Endothelial cell of umbilical vein (primary cell): ENCODE results near the gene CLEC2L. TPM values are rescaled to one million over a fixed set of nuclear protein-coding genes. Genes with fewer than 3 reads are reported as not detected.

ENCODE experiments used
- BruUV-seq: library from RNA; stranded (reverse); fragments of 400-500 nt; replicated peaks from 2 replicates; lab custom pipeline; 2021; lab: Mats Ljungman, UMichigan
- CTCF ChIA-PET: fragments of 300-600, 350-600 bp; sonication (Branson Sonifier 250); formaldehyde crosslinking; loops from one replicate; lab custom pipeline; 2021; ENCODE audit warnings: antibody characterized with exemption, inconsistent platforms; lab: Charles Lee
- POLR2A ChIA-PET: fragments of 300-600, 350-600 bp; sonication (Branson Sonifier 250); formaldehyde crosslinking; loops from one replicate; lab custom pipeline; 2021; ENCODE audit warnings: antibody characterized with exemption, inconsistent platforms; lab: Charles Lee
- DNase-seq: peaks from one replicate; pipeline ENCODE4 v3.0.0-alpha.2; 2011; ENCODE audit warnings: low read depth, low spot score
- FAIRE-seq: peaks from 2 replicates; lab custom pipeline; 2011; peaks lifted over from hg19 to GRCh38; lab: Jason Lieb, UNC
- H2AFZ ChIP-seq: 2 replicates; pipeline ENCODE4 v1.6.0; 2012; ENCODE audit warnings: low read depth, low read length, control low read depth, inconsistent platforms
- H3K27ac ChIP-seq: 2 replicates; pipeline ENCODE4 v1.5.1; 2011; ENCODE audit warnings: low read depth, mild to moderate bottlenecking, control low read depth, low read length, moderate library complexity; ENCODE audit not compliant: insufficient read depth
- H3K27me3 ChIP-seq, 2 experiments: 2 replicates each; pipeline versions ENCODE4 v1.6.0 to v1.6.1; 2011; ENCODE audit warnings: low read length in 2 of 2, mixed read lengths in 1 of 2; ENCODE audit not compliant: control insufficient read depth in 2 of 2, insufficient read depth in 2 of 2
- H3K36me3 ChIP-seq, 2 experiments: 2 replicates in 1 of 2; 3 replicates in 1 of 2; pipeline ENCODE4 v1.5.1; 2011; ENCODE audit warnings: low read length in 2 of 2, mild to moderate bottlenecking in 1 of 2, moderate library complexity in 1 of 2; ENCODE audit not compliant: control insufficient read depth in 2 of 2, insufficient read depth in 2 of 2; ENCODE audit errors: extremely low read depth in 1 of 2
- H3K4me1 ChIP-seq: 3 replicates; pipeline ENCODE4 v1.5.1; 2011; ENCODE audit warnings: mild to moderate bottlenecking, low read length; ENCODE audit not compliant: control insufficient read depth, insufficient read depth; ENCODE audit errors: extremely low read depth
- H3K4me2 ChIP-seq: 2 replicates; pipeline ENCODE4 v1.6.1; 2011; ENCODE audit warnings: low read length, control low read depth, mixed read lengths; ENCODE audit not compliant: insufficient read depth
- H3K4me3 ChIP-seq, 3 experiments: fragments of 200-600 bp in 1 of 3; sonication (generic), shearing (Covaris generic) in 1 of 3; replicated peaks in 1 of 3; 2 replicates each; pipeline ENCODE4 v1.5.1; 2011 to 2016; ENCODE audit warnings: control low read depth in 3 of 3, low read length in 3 of 3, mild to moderate bottlenecking in 2 of 3, inconsistent platforms in 1 of 3, low read depth in 1 of 3, moderate library complexity in 1 of 3; ENCODE audit not compliant: insufficient read depth in 1 of 3
- H3K79me2 ChIP-seq: 2 replicates; pipeline ENCODE4 v1.6.0; 2012; ENCODE audit warnings: low read length, inconsistent platforms; ENCODE audit not compliant: control insufficient read depth, insufficient read depth
- H3K9ac ChIP-seq: replicated peaks from 2 replicates; pipeline ENCODE3; 2011; ENCODE audit warnings: low read length, control low read depth; ENCODE audit not compliant: insufficient read depth; ENCODE audit errors: extremely low read depth
- H3K9me1 ChIP-seq: replicated peaks from 3 replicates; pipeline ENCODE4 v1.6.0; 2011; ENCODE audit warnings: mild to moderate bottlenecking, low read length; ENCODE audit not compliant: control insufficient read depth, insufficient read depth; ENCODE audit errors: extremely low read depth
- H3K9me3 ChIP-seq: replicated peaks from 2 replicates; pipeline ENCODE4 v1.5.1; 2012; ENCODE audit warnings: low read length, inconsistent platforms; ENCODE audit not compliant: control insufficient read depth, insufficient read depth
- H4K20me1 ChIP-seq: replicated peaks from 2 replicates; pipeline ENCODE3; 2011; ENCODE audit warnings: mild to moderate bottlenecking, low read length; ENCODE audit not compliant: control insufficient read depth, insufficient read depth; ENCODE audit errors: extremely low read depth
- EZH2 ChIP-seq: IDR thresholded peaks from 2 replicates; pipeline ENCODE4 v1.6.1; 2012; ENCODE audit warnings: borderline replicate concordance, low read depth, mild to moderate bottlenecking, moderate library complexity, low read length, inconsistent platforms; ENCODE audit not compliant: severe bottlenecking
- FOS ChIP-seq: IDR thresholded peaks from 2 replicates; pipeline ENCODE4 v1.6.1; 2011; ENCODE audit warnings: mild to moderate bottlenecking, low read length, moderate library complexity, borderline replicate concordance; ENCODE audit not compliant: insufficient read depth
- GATA2 ChIP-seq: IDR thresholded peaks from 2 replicates; pipeline ENCODE4 v1.7.0; 2011; ENCODE audit warnings: low read depth, mild to moderate bottlenecking, moderate library complexity, mixed read lengths, low read length; ENCODE audit not compliant: insufficient read length, insufficient read depth
- JUN ChIP-seq: IDR thresholded peaks from 2 replicates; pipeline ENCODE4 v1.6.1; 2011; ENCODE audit warnings: borderline replicate concordance, low read depth; ENCODE audit not compliant: insufficient read length, insufficient read depth
- MYC ChIP-seq: IDR thresholded peaks from one replicate; pipeline ENCODE4 v1.6.1; 2011; ENCODE audit warnings: mild to moderate bottlenecking, low read depth, low read length
- POLR2A ChIP-seq: IDR thresholded peaks from 2 replicates; pipeline ENCODE4 v1.6.1; 2012; ENCODE audit warnings: low read depth, mild to moderate bottlenecking, control low read depth, low read length
- POLR2AphosphoS5 ChIP-seq: IDR thresholded peaks from 2 replicates; pipeline ENCODE4 v1.6.1; 2012; ENCODE audit warnings: low read depth, mild to moderate bottlenecking, control low read depth, low read length, moderate library complexity; ENCODE audit not compliant: insufficient read depth
- dilution Hi-C: fragments of 300-500 bp; cut with MboI; formaldehyde crosslinking; loops from one replicate; pipeline ENCODE4 v1.15.0; 2019; ENCODE audit warnings: low sequenced_read_pairs; ENCODE audit not compliant: extremely low pct_ligation_motif_present
- intact Hi-C: fragments of 100-400 bp; cut with micrococcal nuclease; formaldehyde crosslinking; loops from one replicate; pipeline ENCODE4 v1.10.0; 2022
- polyA plus RNA-seq, 4 experiments: library from polyadenylated mRNA; depleted of rRNA in 3 of 4; stranded (reverse) in 3 of 4; unstranded in 1 of 4; fragments of >200 nt; gene quantifications; 2 replicates each; pipeline versions ENCODE4 v1.2.1 to v1.2.3, GENCODE V29; 2011 to 2012; ENCODE audit warnings: missing spikeins in 1 of 4
- total RNA-seq: library from RNA; stranded (reverse); gene quantifications from 2 replicates; pipeline ENCODE4 v1.2.3, GENCODE V29; 2021
- TF ChIP-seq, protein P1 (sequence below): IDR thresholded peaks from 2 replicates; pipeline ENCODE4 v1.6.1; 2011; ENCODE audit not compliant: insufficient read depth, insufficient read length
- TF ChIP-seq, protein P2 (sequence below), 2 donors: IDR thresholded peaks; 1 replicate in 1 of 2; 2 replicates in 1 of 2; pipeline ENCODE4 v1.5.1; 2011; ENCODE audit warnings: low read length in 2 of 2, mild to moderate bottlenecking in 2 of 2, moderate library complexity in 2 of 2, control low read depth in 1 of 2, inconsistent platforms in 1 of 2, low read depth in 1 of 2; ENCODE audit not compliant: insufficient read depth in 1 of 2; ENCODE audit errors: extremely low read depth in 1 of 2

Gene CLEC2L
- total and polyA plus RNA-seq, 2 donors (not counting 3 experiments of a cell fraction or from before 2014, with no cell fraction given) = not detected

DNA sequence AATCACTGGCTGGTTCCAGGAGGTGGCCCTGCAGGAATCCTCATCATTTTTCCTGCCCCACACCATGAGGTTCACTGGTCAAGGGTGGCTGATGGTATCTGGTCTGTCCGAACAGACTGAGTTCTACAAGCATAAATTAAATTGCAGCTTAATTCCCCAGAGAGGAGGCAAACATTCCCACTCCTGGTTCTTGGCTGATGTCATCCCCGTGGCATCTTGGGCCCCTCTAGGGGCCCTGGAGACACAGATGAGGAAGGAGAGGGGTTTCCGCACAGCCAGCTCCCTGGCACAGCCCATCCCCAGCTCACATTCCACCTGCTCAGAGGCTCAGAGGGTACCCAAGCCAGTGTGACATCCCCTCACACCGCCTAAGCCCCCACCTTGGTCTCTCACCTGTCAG lies 34.7 kb upstream of the CLEC2L start:
- CTCF ChIA-PET = interaction anchor here (4.0 kb wide), 1 partner anchor 12 kb away, joined by 22 read pairs; no protein-coding TSS in a partner anchor
- DNase-seq = no peak

More for the DNA sequence above, 34.7 kb upstream of the CLEC2L start:
- Histone ChIP-seq H3K9me3 (no peaks in the 10 kb centered on the region), H3K9ac (no peak overlapping the region), H3K27me3 (peaks cover 16 to 25% of the 10 kb centered on the region in 2 experiments), H3K9me1 (no peaks in the 10 kb centered on the region), H3K4me2 (no peak overlapping the region), H2AFZ (no peak overlapping the region), H3K36me3 (no peaks in the 10 kb centered on the region), H3K27ac (no peak overlapping the region), H3K79me2 (no peaks in the 10 kb centered on the region), H3K4me1 (no peaks in the 10 kb centered on the region), H4K20me1 (no peaks in the 10 kb centered on the region), H3K4me3 (no peak overlapping the region)
- POLR2A ChIA-PET = no interaction called here
- BruUV-seq = no TSS peak
- intact Hi-C loops = no loop called here
- TF ChIP-seq POLR2A (no peak), JUN (no peak), FOS (no peak), EZH2 (no peak), MYC (no peak), GATA2 (no peak), POLR2AphosphoS5 (no peak)
- TF ChIP-seq, protein P1, sequence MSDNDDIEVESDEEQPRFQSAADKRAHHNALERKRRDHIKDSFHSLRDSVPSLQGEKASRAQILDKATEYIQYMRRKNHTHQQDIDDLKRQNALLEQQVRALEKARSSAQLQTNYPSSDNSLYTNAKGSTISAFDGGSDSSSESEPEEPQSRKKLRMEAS = no peak
- TF ChIP-seq, protein P2, sequence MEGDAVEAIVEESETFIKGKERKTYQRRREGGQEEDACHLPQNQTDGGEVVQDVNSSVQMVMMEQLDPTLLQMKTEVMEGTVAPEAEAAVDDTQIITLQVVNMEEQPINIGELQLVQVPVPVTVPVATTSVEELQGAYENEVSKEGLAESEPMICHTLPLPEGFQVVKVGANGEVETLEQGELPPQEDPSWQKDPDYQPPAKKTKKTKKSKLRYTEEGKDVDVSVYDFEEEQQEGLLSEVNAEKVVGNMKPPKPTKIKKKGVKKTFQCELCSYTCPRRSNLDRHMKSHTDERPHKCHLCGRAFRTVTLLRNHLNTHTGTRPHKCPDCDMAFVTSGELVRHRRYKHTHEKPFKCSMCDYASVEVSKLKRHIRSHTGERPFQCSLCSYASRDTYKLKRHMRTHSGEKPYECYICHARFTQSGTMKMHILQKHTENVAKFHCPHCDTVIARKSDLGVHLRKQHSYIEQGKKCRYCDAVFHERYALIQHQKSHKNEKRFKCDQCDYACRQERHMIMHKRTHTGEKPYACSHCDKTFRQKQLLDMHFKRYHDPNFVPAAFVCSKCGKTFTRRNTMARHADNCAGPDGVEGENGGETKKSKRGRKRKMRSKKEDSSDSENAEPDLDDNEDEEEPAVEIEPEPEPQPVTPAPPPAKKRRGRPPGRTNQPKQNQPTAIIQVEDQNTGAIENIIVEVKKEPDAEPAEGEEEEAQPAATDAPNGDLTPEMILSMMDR (IDR thresholded peaks at IDR 0.05; ENCODE audit: extremely low read depth in 1 of 2, insufficient read depth in 1 of 2, low read depth in 1 of 2, low read length in 2 of 2) = no peak
- dilution Hi-C loops = no loop called here
- no peak for FAIRE-seq
